Urothelium cell line (cell line): ENCODE results near the gene IGF1R.

Source experiments
- DNase-seq: peaks from one replicate; pipeline ENCODE4 v3.0.0; 2011; ENCODE audit warnings: low spot score, mixed read lengths
- FAIRE-seq: peaks from 2 replicates; lab custom pipeline; 2011; peaks lifted over from hg19 to GRCh38; lab: Jason Lieb, UNC

IGF1R gene

GRCh38 chr15:98896802-98897732 lies 248.7 kb downstream of the IGF1R start:
- DNase-seq, result peak; percentile 87
- FAIRE-seq, result peak; percentile 52

- DNase-seq (no peak), FAIRE-seq (no peak)
Measured at GRCh38 chr15:98898122-98898521, 249.8 kb downstream of the IGF1R start.

GRCh38 chr15:98899272-98900021 lies 251.1 kb downstream of the IGF1R start:
- FAIRE-seq (no peak), DNase-seq (no peak)

- FAIRE-seq (no peak), DNase-seq (no peak)
Measured at GRCh38 chr15:98900356-98900755, 252.0 kb downstream of the IGF1R start.

- no peak for FAIRE-seq
- DNase-seq, result no peak
Measured at GRCh38 chr15:98901434-98902072, 253.2 kb downstream of the IGF1R start.

- no peak for DNase-seq
- FAIRE-seq, result no peak
Measured at GRCh38 chr15:98902931-98903330, 254.6 kb downstream of the IGF1R start.

GRCh38 chr15:98903377-98904018 lies 255.2 kb downstream of the IGF1R start:
- peak; percentile 40 for DNase-seq
- no peak for FAIRE-seq

- FAIRE-seq, result no peak
Measured at GRCh38 chr15:98904544-98904943, 256.2 kb downstream of the IGF1R start.

GRCh38 chr15:98905963-98906711 lies 257.8 kb downstream of the IGF1R start:
- DNase-seq (peak; percentile 49), FAIRE-seq (no peak)

More at GRCh38 chr15:98904544-98904943, 256.2 kb downstream of the IGF1R start:
- DNase-seq, result no peak

- FAIRE-seq (no peak), DNase-seq (peak; percentile 52)
Measured at GRCh38 chr15:98906712-98907083, 258.4 kb downstream of the IGF1R start.

- FAIRE-seq (no peak), DNase-seq (no peak)
Measured at GRCh38 chr15:98907927-98908471, 259.7 kb downstream of the IGF1R start.

GRCh38 chr15:98909968-98910885 lies 261.9 kb downstream of the IGF1R start:
- FAIRE-seq, result no peak
- no peak for DNase-seq

GRCh38 chr15:98914626-98915025 lies 266.3 kb downstream of the IGF1R start:
- DNase-seq, result peak; percentile 35
- FAIRE-seq, result no peak

GRCh38 chr15:98916826-98917225 lies 268.5 kb downstream of the IGF1R start:
- no peak for FAIRE-seq
- no peak for DNase-seq

- FAIRE-seq (no peak), DNase-seq (no peak)
Measured at GRCh38 chr15:98917417-98917816, 269.1 kb downstream of the IGF1R start.

GRCh38 chr15:98920091-98920880 lies 271.9 kb downstream of the IGF1R start:
- FAIRE-seq, result no peak
- DNase-seq, result no peak

- FAIRE-seq, result no peak
- no peak for DNase-seq
Measured at GRCh38 chr15:98923171-98923570, 274.8 kb downstream of the IGF1R start.

- DNase-seq, result no peak
- no peak for FAIRE-seq
Measured at GRCh38 chr15:98923579-98923978, 275.2 kb downstream of the IGF1R start.
